GM10847 (cell line): ENCODE measurements around the gene CDH20.

ENCODE experiments used
- POLR2A ChIP-seq: IDR thresholded peaks from 2 replicates; pipeline ENCODE4 v1.6.1; 2011; ENCODE audit not compliant: insufficient read length; ENCODE audit errors: extremely low read depth

The CDH20 gene

DNA sequence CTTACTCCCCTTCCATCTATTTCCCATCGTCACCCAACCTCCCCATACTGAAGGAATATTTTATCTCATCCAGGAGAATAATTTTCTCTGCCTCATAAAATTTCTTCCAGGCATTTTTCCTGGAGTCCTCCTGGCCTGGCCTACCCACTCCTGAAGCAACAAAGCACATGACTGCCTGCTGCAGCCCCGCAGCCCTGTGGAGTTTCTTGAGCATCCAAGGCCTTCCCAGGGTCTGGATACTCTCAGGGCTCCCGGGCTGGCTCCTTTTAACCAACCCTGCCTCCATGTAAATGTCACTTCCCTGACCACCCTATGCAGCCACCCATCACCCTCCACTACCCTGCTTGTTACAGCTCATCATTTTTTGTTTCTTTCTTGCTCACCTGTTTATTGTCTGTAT, 64.0 kb downstream of the CDH20 start:
- TF ChIP-seq POLR2A: no peak

DNA sequence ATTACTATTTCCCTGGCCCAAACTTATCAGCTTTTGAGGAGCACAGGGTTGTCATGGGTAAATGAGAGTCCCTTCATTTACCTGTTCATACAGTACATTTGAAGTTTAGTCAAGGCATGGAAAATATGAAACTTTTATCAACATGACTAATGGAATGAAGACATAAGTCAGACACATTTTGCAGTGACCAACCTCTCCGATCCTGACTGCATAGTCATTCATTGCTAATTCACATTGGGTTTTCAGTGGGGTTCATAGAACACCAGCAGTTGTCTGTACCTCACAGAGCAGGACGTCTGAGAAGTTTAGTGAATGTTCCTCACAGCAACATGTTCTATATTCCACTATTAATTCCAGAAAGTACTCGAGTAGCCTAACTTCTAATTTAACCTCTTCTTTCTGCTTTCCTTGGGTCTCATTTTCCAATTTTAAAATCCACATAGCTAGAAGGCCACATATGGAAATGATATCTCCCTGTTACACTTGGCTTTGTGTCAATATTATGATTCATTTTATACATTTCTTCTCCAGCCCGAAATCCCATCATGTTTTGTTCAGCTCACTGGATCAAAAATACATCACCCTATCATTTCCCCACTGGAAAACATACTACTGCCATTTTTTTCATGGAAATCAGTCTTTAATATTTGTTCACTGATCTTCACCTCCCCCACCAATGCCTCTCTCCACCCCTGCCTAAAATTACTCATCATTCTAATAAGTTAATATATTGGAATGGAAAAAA, 65.9 kb downstream of the CDH20 start:
- no peak for TF ChIP-seq POLR2A

DNA sequence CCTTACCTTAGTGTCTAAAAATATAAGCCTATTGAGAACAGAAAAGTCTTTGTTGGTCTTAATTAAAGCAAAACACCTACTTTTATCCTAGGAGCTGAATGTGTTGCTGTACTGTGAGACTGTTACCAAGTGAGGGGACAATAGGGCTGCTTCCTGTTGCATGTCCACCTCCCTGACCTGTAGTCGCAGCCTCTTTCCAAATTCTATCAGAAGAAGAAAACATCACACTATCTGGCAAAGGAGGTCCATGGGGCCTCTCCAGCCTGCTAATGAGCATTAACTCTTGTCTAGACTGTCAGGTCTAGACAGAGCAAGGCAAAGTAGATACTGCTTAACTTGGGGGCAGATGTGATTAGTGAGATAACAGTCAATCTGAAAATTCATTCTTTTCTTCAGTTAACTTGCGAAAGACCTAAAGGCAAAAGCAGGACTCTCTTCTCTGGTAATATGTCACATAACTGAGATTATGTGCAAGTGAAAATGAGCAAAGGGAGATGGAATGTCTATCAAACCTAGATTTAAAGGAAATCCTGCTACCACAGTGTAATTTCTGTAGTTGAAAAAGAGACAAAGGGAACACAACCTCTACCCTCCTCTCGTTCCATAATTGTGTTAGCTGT, 66.9 kb downstream of the CDH20 start:
- TF ChIP-seq POLR2A: no peak

DNA sequence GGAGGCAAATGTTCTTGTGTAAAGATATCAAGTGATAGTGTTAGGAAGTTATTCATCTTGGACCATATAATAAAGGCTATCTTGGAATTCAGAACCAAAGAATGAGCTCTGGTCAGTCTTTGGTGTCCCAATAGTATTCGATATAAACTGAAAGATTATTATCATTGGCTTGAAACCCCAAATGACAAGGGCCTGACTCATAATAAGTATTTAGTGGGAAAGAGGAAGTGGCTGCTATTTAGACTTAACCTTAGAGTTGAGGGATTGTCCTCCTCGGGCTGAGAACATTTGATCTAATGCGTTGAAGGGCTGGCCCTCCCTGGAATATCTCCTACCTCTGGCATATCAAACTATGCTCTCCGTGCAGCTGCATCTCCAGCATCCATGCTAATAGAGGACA, 67.5 kb downstream of the CDH20 start:
- TF ChIP-seq POLR2A: no peak

DNA sequence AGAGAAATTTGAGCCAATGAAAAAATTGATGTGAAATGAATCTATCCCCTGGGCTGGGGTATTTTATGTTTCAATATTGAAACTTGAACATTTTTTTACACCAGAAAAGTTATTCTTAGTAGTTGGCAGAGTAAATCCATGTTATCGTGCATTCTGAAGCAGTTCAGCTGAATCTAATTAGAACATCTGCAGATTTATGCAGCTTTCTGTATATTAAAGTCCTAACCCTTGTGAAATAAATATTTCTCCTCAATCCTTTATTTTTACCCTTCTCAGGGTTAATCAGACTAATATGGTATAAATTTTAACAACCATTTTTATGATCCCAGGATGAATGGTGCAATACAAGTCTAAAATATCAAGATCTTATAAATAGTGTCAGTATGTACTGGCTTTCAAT, 69.5 kb downstream of the CDH20 start:
- no peak for TF ChIP-seq POLR2A

DNA sequence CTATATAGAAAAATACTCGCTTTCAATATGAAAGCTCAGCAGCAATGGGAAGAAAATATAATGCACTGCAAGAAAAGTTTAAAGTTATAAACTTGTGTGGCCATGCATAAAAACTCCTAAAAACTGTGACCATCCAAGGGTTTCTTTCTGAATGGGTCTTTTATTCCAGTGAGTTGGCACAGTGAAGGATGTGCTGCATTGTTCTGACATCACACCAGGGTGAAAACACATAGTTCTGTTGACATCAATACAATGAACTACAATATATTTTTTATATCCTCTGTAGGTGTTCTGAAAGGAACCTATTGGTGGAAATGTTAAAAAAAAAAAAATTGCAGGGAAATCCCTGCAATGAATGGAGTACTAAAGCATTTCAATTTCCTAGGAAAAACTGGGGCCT, 80.2 kb downstream of the CDH20 start:
- TF ChIP-seq POLR2A: no peak

DNA sequence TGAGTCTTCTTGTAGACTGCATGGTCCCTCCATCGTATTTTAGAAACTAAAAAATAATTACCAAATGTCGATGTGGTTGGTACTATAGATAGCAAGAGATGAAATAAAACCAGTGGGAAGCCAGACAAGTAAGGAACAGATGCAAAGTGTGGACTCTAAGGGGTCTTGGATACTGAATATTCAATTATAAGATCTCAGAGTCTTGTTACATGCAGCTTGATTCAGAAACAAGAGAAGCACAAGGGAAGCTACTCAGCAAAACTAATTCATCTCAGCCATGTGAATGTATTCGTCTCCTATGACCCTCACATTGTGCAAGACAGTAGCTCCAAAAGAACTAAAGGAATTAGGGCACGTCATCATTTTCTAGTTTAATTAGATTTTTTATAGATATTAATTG, 80.9 kb downstream of the CDH20 start:
- no peak for TF ChIP-seq POLR2A

DNA sequence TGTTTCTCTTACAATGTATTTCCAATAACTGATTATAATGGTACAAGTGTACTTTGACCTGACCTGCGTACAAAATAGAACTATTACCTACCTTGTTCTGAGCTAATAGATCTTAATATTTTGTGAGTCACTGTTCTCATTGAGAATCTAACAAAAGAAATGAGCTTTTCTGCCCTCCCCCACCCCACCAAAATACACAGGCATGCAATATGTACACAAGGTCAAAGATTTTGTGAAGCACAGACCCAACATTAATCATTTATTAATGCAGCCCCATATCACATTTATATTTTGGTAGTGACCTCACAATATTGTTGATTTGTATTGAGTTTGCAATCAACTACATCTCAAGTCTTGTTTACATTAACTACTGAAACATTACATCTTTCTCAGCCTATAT, 86.5 kb downstream of the CDH20 start:
- no peak for TF ChIP-seq POLR2A

DNA sequence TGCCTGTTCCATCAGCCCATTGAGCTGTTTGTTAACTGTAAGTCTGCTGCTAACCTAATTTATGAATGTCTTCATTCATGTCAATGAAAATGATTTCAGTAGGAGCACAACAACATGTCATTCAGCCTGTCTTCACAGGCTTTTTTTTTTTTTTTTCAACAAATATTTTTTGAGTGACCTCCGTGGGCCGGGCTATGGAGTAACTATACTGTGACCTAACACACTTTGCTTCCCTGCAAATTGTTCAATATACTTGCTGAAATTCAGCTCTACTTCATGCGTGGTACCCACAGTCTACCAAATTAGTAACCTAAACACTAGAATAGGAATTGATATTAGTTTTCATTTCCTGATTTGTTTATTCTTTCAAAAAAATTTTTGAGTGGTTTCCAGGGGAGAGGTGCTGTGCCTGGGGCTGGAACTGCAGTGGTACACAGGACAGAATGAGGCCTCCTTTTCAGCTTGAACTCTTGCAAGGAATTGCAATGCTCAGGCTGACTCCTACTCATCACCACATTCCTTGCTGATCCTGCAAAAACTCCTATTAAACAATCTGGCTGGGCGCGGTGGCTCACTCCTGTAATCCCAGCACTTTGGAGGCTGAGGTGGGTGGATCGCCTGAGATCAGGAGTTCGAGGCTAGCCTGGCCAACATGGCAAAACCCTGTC, 87.1 kb downstream of the CDH20 start:
- no peak for TF ChIP-seq POLR2A

DNA sequence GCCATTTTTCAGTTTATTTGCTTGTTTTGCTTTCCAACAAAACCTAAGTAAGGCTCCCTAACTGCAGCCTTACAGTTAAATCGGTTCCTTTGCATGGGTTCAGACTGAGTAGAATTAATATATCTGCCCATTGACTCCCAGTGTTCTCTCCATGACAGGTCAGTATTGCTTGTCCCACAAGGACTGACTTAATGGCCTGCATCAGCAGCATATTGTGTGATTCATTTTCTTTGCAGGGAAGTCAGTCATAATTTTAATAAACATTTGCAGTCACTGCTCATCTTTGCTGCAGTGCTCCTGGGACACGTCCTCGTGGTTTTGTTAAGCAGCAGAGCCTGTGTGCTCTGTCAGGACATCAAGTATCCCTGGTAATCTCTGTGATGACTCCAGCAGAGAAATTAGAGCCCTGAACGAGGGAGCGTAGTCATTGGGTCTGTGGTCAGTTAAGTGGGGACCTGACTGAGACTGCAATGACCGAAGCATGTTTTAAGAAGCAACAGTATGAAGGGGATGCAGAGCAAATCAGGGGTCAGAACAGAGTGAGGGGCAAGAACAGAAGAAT, 93.3 kb downstream of the CDH20 start:
- no peak for TF ChIP-seq POLR2A

DNA sequence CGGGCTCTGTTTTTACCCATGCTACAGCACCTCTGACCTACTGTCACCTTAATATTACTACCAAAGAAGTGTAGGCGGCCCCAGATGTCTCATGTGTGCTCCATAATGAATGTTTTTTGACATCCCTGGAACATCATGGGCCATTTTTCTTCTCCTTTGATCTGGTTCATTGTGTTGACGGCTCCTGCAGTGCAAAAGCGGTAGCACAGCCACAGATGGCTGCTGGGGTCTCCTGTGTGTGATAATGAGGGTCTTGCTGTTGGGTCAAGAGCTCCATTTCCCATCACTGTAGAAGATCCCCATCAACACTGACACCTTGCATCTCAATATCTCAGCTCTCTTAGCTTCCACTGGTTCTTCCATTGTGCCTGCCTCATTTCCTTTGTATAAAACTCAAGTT, 95.0 kb downstream of the CDH20 start:
- no peak for TF ChIP-seq POLR2A

DNA sequence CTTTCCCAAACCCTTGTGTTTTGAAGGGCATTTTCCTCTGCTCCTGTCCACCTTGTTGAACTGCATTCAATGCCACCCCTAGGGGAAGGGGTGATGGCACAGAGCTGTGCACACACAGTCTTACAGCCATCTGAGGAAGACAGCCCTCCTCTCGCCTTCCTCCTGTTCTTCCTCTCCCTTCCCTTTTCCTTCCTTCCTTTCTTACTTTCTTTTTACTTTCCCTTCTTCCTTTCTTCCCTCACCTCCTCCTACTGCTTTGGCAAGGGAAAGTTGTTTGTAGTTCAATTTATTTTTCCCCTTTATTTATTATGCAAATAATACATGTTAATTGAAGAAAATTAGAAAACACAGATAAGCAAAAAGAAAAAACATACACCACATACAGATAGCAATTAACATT, 99.4 kb downstream of the CDH20 start:
- TF ChIP-seq POLR2A: no peak

DNA sequence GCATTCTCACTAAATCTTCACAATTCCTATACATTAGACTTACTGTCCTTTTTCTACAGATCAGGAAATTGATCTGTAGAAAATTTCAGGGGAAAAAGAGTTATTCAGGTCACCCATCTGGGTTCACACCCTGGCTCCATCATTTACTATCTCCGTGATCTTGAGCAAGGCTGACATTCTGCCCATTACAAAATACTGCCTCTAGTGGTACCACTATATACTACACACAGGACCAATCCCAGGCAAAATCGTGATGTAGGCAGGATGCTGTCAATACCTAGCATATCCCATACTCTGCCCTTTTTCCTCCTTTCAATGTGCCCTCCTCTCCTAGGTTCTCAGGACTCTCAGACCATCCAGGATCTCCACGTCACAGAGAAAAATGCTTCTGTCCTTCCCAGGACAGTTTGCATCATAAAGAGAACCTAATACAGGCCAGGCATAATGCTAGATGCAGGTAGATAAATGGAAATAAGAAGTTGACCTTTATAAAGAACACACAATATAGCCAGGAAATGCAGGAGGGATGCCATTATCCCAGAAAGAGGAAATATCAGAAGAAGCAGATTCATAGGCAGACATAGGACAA, 101.9 kb downstream of the CDH20 start:
- no peak for TF ChIP-seq POLR2A

DNA sequence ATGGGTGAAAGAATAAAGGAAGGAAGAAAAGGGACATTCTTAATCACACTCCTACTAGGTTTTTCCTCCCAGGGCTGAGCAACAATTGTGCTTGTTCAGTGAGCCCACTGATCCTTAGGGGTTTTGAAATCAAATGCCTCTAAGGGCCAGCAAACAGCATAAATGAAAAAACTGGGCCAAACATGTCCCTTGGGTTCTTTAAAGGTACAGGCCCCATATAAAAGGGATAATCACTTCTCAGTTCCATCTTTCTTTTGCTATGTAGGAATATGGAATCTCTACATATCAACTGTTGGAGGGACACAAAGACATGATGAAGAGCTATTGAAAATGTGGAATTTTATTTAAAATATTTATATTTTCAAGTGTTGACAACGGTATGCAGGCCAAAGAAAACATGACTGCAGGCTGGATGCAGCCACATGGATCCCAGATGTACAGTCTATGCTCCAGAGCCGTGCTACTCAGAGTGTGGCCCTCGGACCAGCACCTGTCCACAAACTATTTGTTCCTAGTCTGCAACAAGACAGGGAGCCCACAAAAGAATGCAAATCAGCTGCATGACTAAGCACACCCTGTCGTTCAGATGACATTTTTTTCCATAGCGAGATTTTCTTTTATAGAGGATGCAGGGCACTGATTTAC, 110.0 kb downstream of the CDH20 start:
- TF ChIP-seq POLR2A: no peak

DNA sequence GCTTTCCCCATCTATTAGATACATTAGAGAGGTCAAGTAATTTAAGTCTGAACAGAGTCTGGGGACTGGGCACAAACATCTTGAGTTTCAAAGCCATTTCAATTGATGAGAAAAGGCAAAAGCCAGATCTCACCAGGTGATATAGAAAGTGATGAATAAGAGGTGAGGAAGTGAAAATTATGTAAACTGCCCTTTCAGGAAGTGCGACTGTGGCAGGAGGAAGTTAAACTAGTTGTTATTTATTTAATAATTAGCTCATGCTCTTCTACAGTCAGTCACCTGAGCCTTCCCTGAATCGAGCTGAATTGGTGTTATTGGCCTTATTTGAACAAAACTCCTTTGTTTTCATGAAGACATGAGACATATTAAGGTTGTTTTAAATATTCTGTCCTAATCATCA, 115.1 kb downstream of the CDH20 start:
- TF ChIP-seq POLR2A: no peak
